Skeletal muscle tissue (tissue), 4 donors: ENCODE results near the gene PPP1R12B. TPM values are rescaled to one million over a fixed set of nuclear protein-coding genes. Genes with fewer than 3 reads are reported as not detected.
A peak's percentile ranks its signal among the peaks of the same experiment; 100 is the strongest.
"Not testable (repeated sequence)": the region's sequence is repeated elsewhere in the genome, so short reads cannot be mapped to it uniquely, and the experiment has no call there.

Experiments
- H3K27ac ChIP-seq: one replicate; pipeline ENCODE4 v1.7.0; 2013; ENCODE audit warnings: mild to moderate bottlenecking, low read depth, low read length, inconsistent platforms
- H3K27me3 ChIP-seq, 3 donors: one replicate each; pipeline ENCODE4 v1.7.0; 2013; ENCODE audit warnings: low read length in 3 of 3; ENCODE audit not compliant: control insufficient read depth in 3 of 3, insufficient read depth in 3 of 3
- H3K36me3 ChIP-seq, 3 donors: one replicate each; pipeline ENCODE4 v1.7.0; 2013; ENCODE audit warnings: low read length in 3 of 3; ENCODE audit not compliant: control insufficient read depth in 3 of 3, insufficient read depth in 3 of 3
- H3K4me1 ChIP-seq, 3 donors: one replicate each; pipeline ENCODE4 v1.7.0; 2013; ENCODE audit warnings: low read length in 3 of 3, mild to moderate bottlenecking in 3 of 3; ENCODE audit not compliant: control insufficient read depth in 3 of 3, insufficient read depth in 3 of 3
- H3K4me3 ChIP-seq, 3 donors: one replicate each; pipeline ENCODE4 v1.7.0; 2013; ENCODE audit warnings: low read length in 3 of 3
- H3K9ac ChIP-seq, 3 donors: one replicate each; pipeline ENCODE4 v1.7.0; 2013; ENCODE audit warnings: low read length in 3 of 3, mild to moderate bottlenecking in 3 of 3, moderate library complexity in 2 of 3, low read depth in 1 of 3
- H3K9me3 ChIP-seq, 3 donors: one replicate each; pipeline ENCODE4 v1.7.0; 2013; ENCODE audit warnings: low read length in 3 of 3; ENCODE audit not compliant: control insufficient read depth in 3 of 3
- total RNA-seq: library from RNA; depleted of rRNA; stranded (reverse); fragments of >200 nt; gene quantifications from one replicate; pipeline ENCODE4 v1.2.3, GENCODE V29; 2014
- donor health status: Osteomylitis.

The PPP1R12B gene
- total RNA-seq, 1 donor from 2014 or later, result 73.6 TPM

DNA sequence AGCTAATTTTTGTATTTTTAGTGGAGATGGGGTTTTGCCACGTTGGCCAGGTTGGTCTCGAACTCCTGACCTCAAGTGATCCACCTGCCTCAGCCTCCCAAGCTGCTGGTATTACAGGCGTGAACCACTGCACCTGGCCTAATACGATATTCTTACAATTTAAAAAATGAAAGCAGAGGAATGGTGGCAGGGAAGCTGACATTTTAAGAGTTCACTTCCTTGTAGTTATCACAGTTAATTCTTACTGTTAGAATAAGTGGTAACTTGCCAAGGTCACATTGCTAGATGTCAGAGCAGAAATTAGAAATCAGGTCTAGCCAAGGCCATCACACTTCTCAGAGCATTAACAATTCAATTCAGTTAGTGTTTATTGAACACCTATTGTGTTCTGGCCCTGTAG, 207.5 kb downstream of the PPP1R12B start:
- H3K4me1 ChIP-seq, result peaks cover 3 to 18% (median 16%) of the 10 kb centered on the region in 3 donors
- not testable (repeated sequence) for H3K9me3 ChIP-seq, H3K4me3 ChIP-seq, H3K36me3 ChIP-seq, H3K9ac ChIP-seq, H3K27ac ChIP-seq, H3K27me3 ChIP-seq

- not testable (repeated sequence) for H3K27ac ChIP-seq, H3K4me3 ChIP-seq
These were observed 209.2 kb downstream of the PPP1R12B start for GRCh38 chr1:202557662-202558061.

GRCh38 chr1:202561240-202561639, 212.7 kb downstream of the PPP1R12B start:
- H3K9ac ChIP-seq, result no peak overlapping the region
- H3K4me1 ChIP-seq, result peaks cover 18 to 22% (median 20%) of the 10 kb centered on the region in 3 donors
- H3K27me3 ChIP-seq, result no peaks in the 10 kb centered on the region
- peaks cover 10 to 22% (median 21%) of the 10 kb centered on the region in 3 donors for H3K36me3 ChIP-seq
- H3K27ac ChIP-seq, result no peak overlapping the region
- H3K4me3 ChIP-seq, result no peak overlapping the region
- H3K9me3 ChIP-seq, result no peaks in the 10 kb centered on the region

More at GRCh38 chr1:202557662-202558061, 209.2 kb downstream of the PPP1R12B start:
- not testable (repeated sequence) for H3K9ac ChIP-seq, H3K36me3 ChIP-seq, H3K27me3 ChIP-seq, H3K9me3 ChIP-seq
- peaks cover 5 to 18% (median 14%) of the 10 kb centered on the region in 3 donors for H3K4me1 ChIP-seq

- H3K36me3 ChIP-seq, result peaks cover 10 to 25% (median 21%) of the 10 kb centered on the region in 3 donors
- H3K4me1 ChIP-seq, result peaks cover 20% of the 10 kb centered on the region in 3 donors
- no peak overlapping the region for H3K27ac ChIP-seq
- no peak overlapping the region for H3K4me3 ChIP-seq
- peak overlapping the region in 1 of 3 donors; percentile 38 for H3K9ac ChIP-seq
- no peaks in the 10 kb centered on the region for H3K9me3 ChIP-seq
- no peaks in the 10 kb centered on the region for H3K27me3 ChIP-seq
These were observed 213.4 kb downstream of the PPP1R12B start for GRCh38 chr1:202561726-202562443.

DNA sequence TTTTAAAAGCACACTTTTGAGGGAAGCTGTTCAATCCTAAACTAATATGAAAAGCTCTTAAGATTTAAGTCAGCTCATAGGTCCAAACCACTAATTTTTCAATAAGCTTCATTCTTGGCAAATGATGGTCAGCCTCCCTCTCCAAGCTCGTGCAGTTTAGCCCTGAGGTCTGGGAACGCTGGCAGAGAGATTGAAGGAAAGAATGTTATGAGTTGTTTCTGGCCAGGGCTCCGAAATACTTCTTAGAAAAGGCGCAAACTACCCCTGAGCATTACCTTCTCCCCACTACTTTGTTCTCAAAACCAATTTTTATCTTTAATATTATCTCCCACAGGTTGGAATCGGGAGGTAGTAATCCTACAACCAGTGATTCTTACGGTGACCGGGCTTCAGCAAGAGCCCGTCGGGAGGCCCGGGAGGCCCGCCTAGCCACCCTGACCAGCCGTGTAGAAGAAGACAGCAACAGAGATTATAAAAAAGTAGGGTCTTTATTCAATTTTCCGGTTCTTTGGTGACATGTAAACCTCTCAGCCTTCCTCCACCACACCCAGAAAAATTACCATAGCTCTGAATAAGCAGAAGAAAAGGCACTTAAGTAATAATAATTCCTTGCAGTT, 214.1 kb downstream of the PPP1R12B start:
- peaks cover 18 to 22% (median 20%) of the 10 kb centered on the region in 3 donors for H3K4me1 ChIP-seq
- no peak overlapping the region for H3K9ac ChIP-seq
- no peak overlapping the region for H3K27ac ChIP-seq

DNA sequence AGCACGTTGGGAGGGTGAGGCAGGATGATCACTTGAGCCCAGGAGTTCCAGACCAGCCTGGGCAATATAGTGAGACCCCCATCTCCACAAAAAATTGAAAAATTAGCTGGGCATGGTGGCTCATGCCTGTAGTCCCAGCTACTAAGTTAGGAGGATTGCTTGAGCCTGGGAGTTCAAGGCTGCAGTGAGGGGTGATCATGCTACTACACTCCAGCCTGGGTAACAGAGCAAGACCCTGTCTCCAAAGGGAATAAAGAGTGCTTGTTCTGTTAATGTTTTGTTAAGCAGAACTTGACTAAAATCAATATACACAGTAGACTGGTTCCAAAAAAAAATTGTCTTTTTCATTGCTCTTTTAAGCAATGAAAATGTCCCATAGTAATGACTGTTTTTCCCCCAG, 215.3 kb downstream of the PPP1R12B start:
- peaks cover 19 to 28% (median 27%) of the 10 kb centered on the region in 3 donors for H3K4me1 ChIP-seq

More for the DNA sequence above, 214.1 kb downstream of the PPP1R12B start:
- Histone ChIP-seq H3K27me3 (no peaks in the 10 kb centered on the region), H3K4me3 (no peak overlapping the region), H3K9me3 (no peaks in the 10 kb centered on the region), H3K36me3 (peaks cover 10 to 25% (median 24%) of the 10 kb centered on the region in 3 donors)

DNA sequence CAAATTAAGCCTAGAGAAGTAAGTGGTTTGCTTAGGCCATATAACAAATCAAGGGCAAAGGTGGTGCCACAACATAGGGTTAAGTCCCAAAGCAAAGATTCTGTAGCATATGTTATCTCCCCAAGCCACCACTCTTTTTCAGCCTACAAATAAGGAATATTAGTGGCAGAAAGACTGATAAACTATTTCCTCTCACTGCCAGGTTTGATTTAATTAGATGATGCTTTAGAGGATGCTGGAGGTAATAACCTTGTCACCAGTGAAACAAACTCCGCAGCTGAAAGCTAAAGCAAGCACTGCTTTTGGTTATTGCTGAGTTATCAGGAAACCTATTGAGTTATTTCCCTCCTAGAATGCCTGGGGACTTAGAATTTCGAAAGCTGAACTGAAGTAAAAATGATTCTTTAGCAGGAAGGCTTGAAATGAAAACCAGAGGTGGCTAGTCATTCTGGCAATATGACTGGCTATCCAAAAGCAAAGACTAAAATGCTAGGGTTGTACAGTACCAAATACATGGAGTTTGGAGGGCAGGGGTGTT, 216.5 kb downstream of the PPP1R12B start:
- Histone ChIP-seq H3K4me3 (no peak overlapping the region), H3K9ac (peak overlapping the region in 1 of 3 donors; percentile 40), H3K27me3 (no peaks in the 10 kb centered on the region), H3K9me3 (no peaks in the 10 kb centered on the region), H3K27ac (peak overlapping the region; percentile 23), H3K36me3 (peaks cover 16 to 41% (median 40%) of the 10 kb centered on the region in 3 donors), H3K4me1 (peaks cover 28 to 33% (median 30%) of the 10 kb centered on the region in 3 donors)

More for the DNA sequence above, 215.3 kb downstream of the PPP1R12B start:
- Histone ChIP-seq H3K4me3 (no peak overlapping the region), H3K27ac (no peak overlapping the region), H3K36me3 (peaks cover 10 to 33% (median 32%) of the 10 kb centered on the region in 3 donors), H3K27me3 (no peaks in the 10 kb centered on the region), H3K9ac (no peak overlapping the region), H3K9me3 (no peaks in the 10 kb centered on the region)

- H3K4me1 ChIP-seq, result peaks cover 28 to 30% (median 29%) of the 10 kb centered on the region in 3 donors
- peak overlapping the region; percentile 23 for H3K27ac ChIP-seq
- H3K4me3 ChIP-seq, result no peak overlapping the region
- H3K27me3 ChIP-seq, result no peaks in the 10 kb centered on the region
- H3K9me3 ChIP-seq, result no peaks in the 10 kb centered on the region
- no peak overlapping the region for H3K9ac ChIP-seq
- peaks cover 19 to 41% (median 40%) of the 10 kb centered on the region in 3 donors for H3K36me3 ChIP-seq
These were observed 217.5 kb downstream of the PPP1R12B start for GRCh38 chr1:202565890-202566602.

- Histone ChIP-seq H3K9ac (peak overlapping the region in 1 of 3 donors; percentile 22), H3K9me3 (no peaks in the 10 kb centered on the region), H3K4me1 (peaks cover 23 to 27% (median 26%) of the 10 kb centered on the region in 3 donors), H3K27me3 (no peaks in the 10 kb centered on the region), H3K27ac (peak overlapping the region; percentile 28), H3K36me3 (peaks cover 19 to 46% (median 46%) of the 10 kb centered on the region in 3 donors), H3K4me3 (no peak overlapping the region)
These were observed 219.2 kb downstream of the PPP1R12B start for GRCh38 chr1:202567738-202568137.
